Dermis microvascular lymphatic vessel endothelial cell (primary cell): ENCODE results near the gene MRPL34. TPM values are rescaled to one million over a fixed set of nuclear protein-coding genes. Genes with fewer than 3 reads are reported as not detected.

Source experiments
- DNase-seq, 2 donors: peaks; one replicate each; pipeline versions ENCODE4 v3.0.0 to v3.0.0-alpha.2; 2010; ENCODE audit warnings: low read depth in 2 of 2
- total RNA-seq: library from RNA; depleted of rRNA; stranded (reverse); fragments of >200 nt; gene quantifications from 2 replicates; pipeline ENCODE4 v1.2.1, GENCODE V29; 2014

MRPL34 gene
- total RNA-seq, 1 donor from 2014 or later, result 42.1 TPM

GRCh38 chr19:17309198-17309964 lies 3.7 kb downstream of the MRPL34 start, which contains the start of gene DDA1:
TSS of gene DDA1 (plus strand) at chr19:17309563. CDS start at chr19:17309655, 92 bp downstream.
- DNase-seq, result peak; percentile 99 to 100

- peak in 1 of 2 donors; percentile 15 for DNase-seq
Observed at GRCh38 chr19:17309965-17310461, 4.3 kb downstream of the MRPL34 start.

GRCh38 chr19:17311455-17312188 lies 6.0 kb downstream of the MRPL34 start:
- peak in 1 of 2 donors; percentile 77 for DNase-seq

DNA sequence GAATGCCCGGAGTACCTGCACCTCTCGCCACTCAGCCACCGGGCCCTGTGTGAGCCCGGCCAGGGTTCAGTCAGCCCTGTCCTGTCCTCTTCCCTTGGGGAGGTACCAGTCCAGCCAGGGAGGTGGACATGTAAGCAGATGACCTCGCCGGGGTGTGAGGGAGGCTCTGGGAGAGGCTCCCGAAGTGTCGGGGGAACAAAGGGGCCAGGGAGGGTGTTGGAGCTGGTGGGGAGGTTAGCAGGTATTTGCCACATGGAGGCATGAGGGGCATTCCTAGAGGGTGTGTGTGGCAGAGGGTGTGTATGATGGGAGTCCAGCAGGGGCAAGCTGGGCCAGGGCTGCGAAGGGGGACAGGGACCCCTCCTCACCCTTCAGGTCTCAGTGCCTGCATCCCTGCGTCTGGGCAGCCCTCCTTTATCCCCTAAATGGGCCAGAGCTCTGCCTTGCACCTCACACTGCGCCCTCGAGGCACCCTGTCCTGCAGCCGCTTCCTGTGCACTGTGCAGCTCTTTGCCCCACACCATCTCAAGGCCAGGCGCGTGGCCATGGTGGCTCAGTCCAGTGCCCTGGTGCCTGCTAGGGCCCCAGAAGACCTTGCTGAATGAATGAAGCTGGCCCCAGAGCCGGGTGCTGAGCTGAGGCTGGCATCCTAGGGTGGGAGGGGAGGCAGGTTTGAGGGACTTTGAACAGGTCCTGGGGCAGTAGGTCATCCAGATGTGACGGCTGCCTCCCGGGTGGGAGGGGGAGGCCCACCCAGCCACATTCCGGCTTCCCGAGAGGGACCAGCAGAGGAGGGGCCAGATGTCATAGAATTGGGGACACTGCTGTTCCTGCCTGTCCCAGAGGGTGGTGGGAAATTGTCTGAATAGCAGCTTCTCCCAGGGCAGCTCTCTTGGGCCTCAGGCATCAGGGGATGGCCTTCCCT lies 6.8 kb downstream of the MRPL34 start:
- DNase-seq, result no peak

GRCh38 chr19:17314007-17314593 lies 8.4 kb downstream of the MRPL34 start:
- DNase-seq, result no peak

GRCh38 chr19:17318966-17319365 lies 13.3 kb downstream of the MRPL34 start:
- peak in 1 of 2 donors; percentile 36 for DNase-seq

DNA sequence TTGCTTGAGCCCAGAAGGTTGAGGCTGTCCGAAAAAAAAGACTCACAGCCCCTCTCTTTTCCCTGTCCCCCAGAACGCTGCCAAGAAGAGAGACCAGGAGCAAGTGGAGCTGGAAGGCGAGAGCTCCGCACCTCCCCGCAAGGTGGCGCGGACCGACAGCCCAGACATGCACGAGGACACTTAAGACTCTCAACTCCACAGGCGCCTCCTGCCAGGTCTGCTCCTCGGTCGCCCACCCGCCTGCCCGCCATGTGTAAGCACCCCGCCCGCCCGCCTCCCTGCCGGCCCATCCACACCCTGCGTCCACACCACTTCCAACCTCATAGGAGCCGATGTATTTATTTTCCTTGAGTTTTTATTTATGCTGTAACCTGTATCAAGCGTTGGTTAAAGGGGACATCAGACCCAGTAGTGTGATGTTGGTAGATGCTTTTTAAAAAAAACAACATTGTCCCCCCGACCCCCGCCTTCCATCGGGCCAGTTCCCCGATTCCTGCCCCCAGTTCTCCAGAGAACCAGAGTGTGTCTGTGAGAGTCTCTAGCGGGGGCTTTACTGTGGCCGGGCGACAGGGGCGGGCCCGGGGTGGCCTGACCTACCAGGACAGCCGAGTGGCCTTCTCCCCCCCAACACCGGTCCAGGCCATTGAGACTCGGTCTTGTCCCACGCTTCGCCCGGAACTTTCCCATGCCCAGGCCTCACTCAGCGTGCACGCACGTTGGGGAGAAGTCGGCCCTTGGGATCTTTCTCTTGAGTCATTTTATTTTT lies 14.0 kb downstream of the MRPL34 start:
- no peak for DNase-seq

DNA sequence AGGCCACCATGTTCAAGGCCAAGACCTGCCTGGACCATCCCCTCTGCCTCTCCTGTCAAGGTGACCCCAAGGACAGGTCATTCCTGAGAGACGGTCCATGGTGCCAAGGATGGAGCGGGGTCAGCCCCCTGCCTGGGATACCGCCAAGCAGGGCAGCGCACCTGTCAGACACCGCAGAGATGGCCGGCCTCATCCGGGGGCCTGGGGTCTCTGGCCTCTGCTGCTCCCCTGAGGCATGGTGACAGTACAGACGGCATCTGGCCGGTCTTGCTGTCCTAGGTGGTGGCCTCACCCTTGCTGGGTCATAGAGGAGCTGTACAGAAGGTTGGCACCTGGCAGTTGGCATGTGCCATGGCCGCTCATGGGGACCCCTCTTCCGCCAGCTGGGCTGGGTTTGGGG lies 14.8 kb downstream of the MRPL34 start:
- DNase-seq, result no peak

DNA sequence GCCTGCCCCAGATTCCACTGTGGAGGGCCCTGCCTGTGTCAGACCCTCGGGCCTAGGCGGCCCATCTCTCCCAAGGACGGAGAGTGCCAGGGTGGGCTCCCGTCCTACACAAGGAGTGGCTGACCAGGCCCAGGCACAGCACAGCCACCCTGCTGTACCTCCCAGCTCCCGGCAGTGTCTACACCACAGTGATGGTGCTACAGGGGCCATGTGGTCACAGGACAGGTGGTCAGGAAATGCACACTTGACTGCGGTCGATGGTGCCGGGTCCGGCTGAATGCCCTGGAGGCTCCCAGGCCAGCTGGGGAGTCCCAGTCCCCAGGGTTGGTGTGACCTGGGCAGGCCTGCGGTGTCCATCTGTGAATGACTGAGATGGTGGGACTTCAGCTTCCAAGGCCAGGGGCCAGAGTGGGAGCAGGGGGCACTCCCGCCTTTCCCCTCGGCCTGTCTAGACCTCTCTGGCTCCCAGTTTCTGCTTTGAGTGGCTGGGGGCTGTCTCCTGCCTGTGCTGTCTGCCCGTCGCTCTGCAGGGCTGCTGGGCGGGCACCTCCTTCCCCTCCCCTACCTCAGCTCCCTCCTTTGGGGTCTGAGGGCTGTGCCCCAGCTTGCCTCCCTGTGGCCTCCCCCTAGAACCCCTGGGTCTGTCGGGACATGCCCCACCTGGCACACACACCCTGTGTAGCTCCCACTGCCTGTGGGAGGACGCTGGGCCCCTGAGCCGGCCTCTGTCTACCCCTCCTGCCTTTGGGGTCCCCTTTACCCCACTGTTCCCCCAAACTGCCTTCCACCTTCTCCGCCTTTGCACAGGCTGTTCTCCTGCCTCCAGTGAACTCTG lies 16.2 kb downstream of the MRPL34 start:
- no peak for DNase-seq

GRCh38 chr19:17322854-17323253 lies 17.2 kb downstream of the MRPL34 start:
- DNase-seq, result no peak

- DNase-seq, result no peak
Observed at GRCh38 chr19:17323300-17323963, 17.8 kb downstream of the MRPL34 start.

DNA sequence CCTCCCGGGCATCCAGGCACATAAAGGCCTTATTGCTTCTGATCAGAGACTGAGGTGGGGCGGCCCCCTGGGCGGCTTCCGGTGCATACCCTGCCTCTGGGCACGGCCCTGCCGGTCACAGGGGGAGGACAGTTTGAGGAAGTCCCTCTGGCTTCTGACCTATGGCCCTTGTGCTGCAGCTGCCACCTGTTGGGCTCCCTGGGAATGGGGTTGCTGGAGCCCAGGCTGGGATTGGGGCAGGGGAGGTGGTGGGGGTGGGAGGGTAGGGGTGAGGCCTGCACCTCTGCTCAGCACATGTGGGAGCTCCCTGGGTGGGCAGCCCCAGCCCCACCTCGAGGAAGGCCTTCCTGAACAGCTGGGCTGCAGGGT lies 18.3 kb downstream of the MRPL34 start:
- DNase-seq, result no peak

DNA sequence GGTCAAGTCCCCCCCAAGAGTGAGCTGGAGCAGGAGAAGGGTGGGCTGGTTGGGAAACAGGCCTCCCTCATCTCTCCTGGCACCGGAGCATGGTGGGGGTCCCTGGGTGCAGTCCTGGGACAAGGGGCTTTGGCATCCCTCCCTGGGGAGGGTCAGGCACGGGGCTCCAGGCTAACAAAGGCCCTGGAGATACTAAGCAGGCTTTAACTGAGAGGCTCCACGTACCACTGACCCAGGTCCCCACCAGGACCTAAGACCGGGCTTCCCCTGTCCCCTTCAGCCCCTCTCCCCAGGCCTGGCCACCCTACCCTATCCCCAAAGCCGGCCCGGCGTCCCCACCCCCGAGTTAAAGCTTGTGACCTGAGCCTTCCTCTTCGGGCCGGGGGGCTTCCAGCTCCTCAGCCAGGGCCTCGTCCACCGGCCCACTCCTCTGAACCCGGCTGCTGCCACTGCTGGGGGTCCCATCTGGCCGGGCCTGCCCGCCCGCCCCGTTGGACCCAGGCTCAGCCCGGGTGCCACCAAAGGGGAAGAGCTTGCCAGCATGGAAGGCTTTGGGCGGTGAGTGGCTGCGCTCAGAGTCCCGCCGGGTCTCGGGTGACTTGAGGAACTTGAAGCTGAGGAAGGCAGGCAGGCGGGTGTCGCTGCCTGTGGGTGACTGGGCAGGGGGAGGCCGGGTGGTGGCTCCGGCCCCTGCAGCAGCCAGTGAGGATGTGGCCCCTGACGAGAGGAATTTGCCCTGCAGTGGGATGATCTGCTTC lies 18.9 kb downstream of the MRPL34 start:
- DNase-seq, result no peak

DNA sequence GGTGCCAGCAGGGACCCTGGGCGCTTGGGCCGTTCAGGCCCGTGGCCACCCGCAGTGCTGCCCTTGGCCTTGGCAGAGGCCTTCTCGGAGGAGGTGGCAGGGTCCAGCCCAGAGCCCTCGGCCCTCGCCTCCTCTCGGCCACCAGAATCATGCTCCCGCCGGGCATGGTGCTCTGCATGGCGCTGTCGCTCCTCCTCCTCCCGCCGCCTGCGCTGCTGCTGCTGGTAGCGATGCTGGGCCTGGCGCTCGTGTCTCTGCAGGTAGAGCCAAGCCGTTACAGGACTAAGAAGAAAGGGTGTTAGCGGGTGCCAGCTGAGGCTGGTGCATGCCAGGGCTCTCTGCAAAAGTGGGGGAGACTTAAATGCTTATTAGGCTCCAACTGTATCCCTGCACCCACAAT lies 19.5 kb downstream of the MRPL34 start:
- no peak for DNase-seq

- no peak for DNase-seq
Observed at GRCh38 chr19:17325881-17326594, 20.4 kb downstream of the MRPL34 start.

- no peak for DNase-seq
Observed at GRCh38 chr19:17326595-17326966, 20.9 kb downstream of the MRPL34 start.

DNA sequence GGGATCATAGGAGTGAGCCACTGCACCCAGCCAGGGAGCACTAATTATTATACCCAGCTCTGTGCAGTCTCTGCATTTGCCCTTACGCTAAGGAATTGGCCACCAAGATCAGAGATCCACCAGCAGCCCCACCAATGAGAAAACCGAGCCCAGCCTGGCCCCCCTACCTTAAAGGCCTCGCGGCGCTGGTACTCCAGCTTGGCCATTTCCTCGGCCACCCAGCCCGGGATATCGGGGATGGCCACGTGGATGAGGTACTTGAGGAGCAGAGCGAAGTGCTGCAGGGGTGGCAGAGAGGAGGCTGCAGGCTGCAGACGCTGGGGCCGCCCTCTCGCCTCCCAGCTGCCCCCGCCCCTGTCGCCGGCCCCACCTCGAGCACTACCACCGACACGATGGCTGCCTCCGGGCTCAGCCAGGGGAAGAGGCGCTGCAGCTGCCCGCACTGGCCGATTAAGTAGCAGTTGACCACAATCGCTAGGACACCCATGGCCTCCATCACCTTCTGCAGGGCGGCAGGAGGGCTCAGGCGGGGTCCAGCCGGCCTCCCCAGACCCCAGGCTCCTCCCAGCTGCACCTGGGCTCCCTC lies 21.5 kb downstream of the MRPL34 start:
- DNase-seq, result no peak
